K562 (cell line): ENCODE results near the gene MPPED2. TPM values are rescaled to one million over a fixed set of nuclear protein-coding genes. Genes with fewer than 3 reads are reported as not detected.

Source experiments
- BRF1 ChIP-seq: IDR thresholded peaks from 3 replicates; pipeline ENCODE4 v1.6.1; 2011; ENCODE audit warnings: borderline replicate concordance, mild to moderate bottlenecking; ENCODE audit not compliant: insufficient read length; ENCODE audit errors: extremely low read depth
- CBX8 ChIP-seq: fragments of 200-600 bp; sonication (generic); IDR thresholded peaks from 2 replicates; pipeline ENCODE4 v1.6.1; 2012; ENCODE audit warnings: borderline replicate concordance, mixed run types, low read depth, mild to moderate bottlenecking, moderate library complexity, mixed read lengths, low read length, control low read depth, inconsistent platforms; ENCODE audit not compliant: poor library complexity, severe bottlenecking; ENCODE audit errors: extremely low read depth
- ERF ChIP-seq: fragments of 450-650 bp; formaldehyde crosslinking; IDR thresholded peaks from 2 replicates; pipeline ENCODE4 v1.4.0; 2020; ENCODE audit warnings: mild to moderate bottlenecking, mixed read lengths
- ETS2 ChIP-seq: IDR thresholded peaks from 2 replicates; pipeline ENCODE4 v1.6.1; 2016; ENCODE audit warnings: borderline replicate concordance, missing genetic modification characterization, mild to moderate bottlenecking, moderate library complexity, missing compliant biosample characterization; ENCODE audit not compliant: poor library complexity, severe bottlenecking
- GABPA ChIP-seq: fragments of 200-800 bp; sonication (Bioruptor generic); conservative IDR thresholded peaks from 2 replicates; pipeline ENCODE4 v1.6.1; 2016; ENCODE audit warnings: low read depth, missing genetic modification characterization, missing compliant biosample characterization
- HOXB6 ChIP-seq: fragments of 250-450 bp; sonication (Bioruptor Pico); IDR thresholded peaks from 2 replicates; pipeline ENCODE4 v1.5.1; 2022; ENCODE audit warnings: mild to moderate bottlenecking, borderline replicate concordance
- IRF2 ChIP-seq: sonication (generic); formaldehyde crosslinking; IDR thresholded peaks from 2 replicates; pipeline ENCODE4 v1.8.1; 2022; ENCODE audit warnings: mild to moderate bottlenecking, missing genetic modification reagents
- KLF13 ChIP-seq: fragments of 450-650 bp; IDR thresholded peaks from 2 replicates; pipeline ENCODE4 v1.6.1; 2016; ENCODE audit warnings: missing genetic modification characterization, low read depth, mild to moderate bottlenecking, missing compliant biosample characterization, moderate library complexity, borderline replicate concordance
- MCM5 ChIP-seq: fragments of 450-650 bp; IDR thresholded peaks from 2 replicates; pipeline ENCODE4 v1.6.1; 2016; ENCODE audit warnings: low read depth
- MIER1 ChIP-seq: fragments of 450-650 bp; IDR thresholded peaks from 2 replicates; pipeline ENCODE4 v1.6.1; 2016; ENCODE audit warnings: antibody characterized with exemption, mild to moderate bottlenecking, low read depth
- NEUROD1 ChIP-seq: fragments of 150-350 bp; IDR thresholded peaks from 2 replicates; pipeline ENCODE4 v1.6.1; 2014; ENCODE audit warnings: borderline replicate concordance, low read length, low read depth; ENCODE audit not compliant: partially characterized antibody
- NFIC ChIP-seq: fragments of 450-650 bp; IDR thresholded peaks from 2 replicates; pipeline ENCODE4 v1.6.1; 2017; ENCODE audit warnings: mild to moderate bottlenecking, inconsistent platforms
- NFIX ChIP-seq: fragments of 250-450 bp; sonication (Bioruptor Pico); IDR thresholded peaks from 2 replicates; pipeline ENCODE4 v1.4.0; 2020; ENCODE audit warnings: low read depth, mild to moderate bottlenecking, moderate library complexity
- PML ChIP-seq: IDR thresholded peaks from 2 replicates; pipeline ENCODE4 v1.6.1; 2012; ENCODE audit warnings: low read length, inconsistent platforms
- RBM22 ChIP-seq: fragments of 200-400 bp; formaldehyde crosslinking; IDR thresholded peaks from 2 replicates; pipeline ENCODE4 v1.6.1; 2018; ENCODE audit warnings: low read length, low read depth; ENCODE audit not compliant: poor library complexity, severe bottlenecking
- RFX1 ChIP-seq: fragments of 450-650 bp; IDR thresholded peaks from 2 replicates; pipeline ENCODE4 v1.6.1; 2016; ENCODE audit warnings: mild to moderate bottlenecking, moderate library complexity
- SRSF1 ChIP-seq: fragments of 200-400 bp; formaldehyde crosslinking; IDR thresholded peaks from 2 replicates; pipeline ENCODE4 v1.6.1; 2017; ENCODE audit warnings: mild to moderate bottlenecking, low read depth, low read length, moderate library complexity
- STAG1 ChIP-seq: sonication (generic); formaldehyde crosslinking; IDR thresholded peaks from 2 replicates; pipeline ENCODE4 v1.5.0; 2020; ENCODE audit warnings: missing genetic modification reagents, borderline replicate concordance
- TCF7L2 ChIP-seq: fragments of 150-350 bp; IDR thresholded peaks from 2 replicates; pipeline ENCODE4 v1.6.1; 2016; ENCODE audit warnings: low read depth, mild to moderate bottlenecking, low read length, moderate library complexity
- TEAD1 ChIP-seq, 2 experiments: fragments of 450-650 bp in 1 of 2; sonication (generic) in 1 of 2; formaldehyde crosslinking; IDR thresholded peaks; 2 replicates each; pipeline versions ENCODE4 v1.4.0 to v1.8.0; 2020 to 2022; ENCODE audit warnings: mild to moderate bottlenecking in 2 of 2, missing genetic modification reagents in 1 of 2
- ZBED1 ChIP-seq: IDR thresholded peaks from 2 replicates; pipeline ENCODE4 v1.6.1; 2014
- ZNF124 ChIP-seq: sonication (generic); formaldehyde crosslinking; IDR thresholded peaks from 2 replicates; pipeline ENCODE4 v1.8.1; 2022; ENCODE audit warnings: missing genetic modification reagents
- ZNF696 ChIP-seq: fragments of 250-450 bp; sonication (Bioruptor Pico); conservative IDR thresholded peaks from 2 replicates; pipeline ENCODE4 v1.4.0; 2020; ENCODE audit warnings: mild to moderate bottlenecking, moderate library complexity
- polyA plus RNA-seq, 8 experiments: library from polyadenylated mRNA; depleted of rRNA in 4 of 8; stranded (reverse) in 5 of 8; unstranded in 3 of 8; fragments of >200 nt; fragmentation: Nextera tagmentation in 2 of 8; fragmentation: Illumina TruSeq in 1 of 8; extraction: Ambion mirVana in 2 of 8; extraction: Trizol in 1 of 8; gene quantifications; 2 replicates each; pipeline versions ENCODE4 v1.2.1 to v1.2.3, GENCODE V29; 2011 to 2014; ENCODE audit warnings: inconsistent platforms in 1 of 8, missing spikeins in 1 of 8
- total RNA-seq, 7 experiments: library from RNA; depleted of rRNA in 6 of 7; stranded (reverse); fragments of >200 nt in 6 of 7; fragmentation: Illumina TruSeq in 2 of 7; extraction: Trizol in 2 of 7; gene quantifications; 2 replicates each; pipeline versions ENCODE4 v1.2.1 to v1.2.3, GENCODE V29; 2011 to 2021; ENCODE audit warnings: low replicate concordance in 1 of 7
- TF ChIP-seq, protein P1 (sequence below): fragments of 450-650 bp; formaldehyde crosslinking; IDR thresholded peaks from 2 replicates; pipeline ENCODE4 v1.4.0; 2022; ENCODE audit warnings: mild to moderate bottlenecking, moderate library complexity
- TF ChIP-seq, protein P2 (sequence below): fragments of 450-650 bp; IDR thresholded peaks from 2 replicates; pipeline ENCODE4 v1.6.1; 2016; ENCODE audit warnings: missing biosample characterization, missing genetic modification characterization
- TF ChIP-seq, protein P3 (sequence below), 3 experiments: fragments of 200-800 bp in 1 of 3; sonication (Bioruptor generic) in 1 of 3; sonication (generic) in 1 of 3; formaldehyde crosslinking in 1 of 3; IDR thresholded peaks; 2 replicates each; pipeline versions ENCODE4 v1.6.1 to v1.8.0; 2016 to 2022; ENCODE audit warnings: mild to moderate bottlenecking in 2 of 3, missing compliant biosample characterization in 2 of 3, missing genetic modification characterization in 2 of 3, missing genetic modification reagents in 1 of 3

The MPPED2 gene
- total and polyA plus RNA-seq, 9 of the 15 experiments (the other 6 are each of a cell fraction or from before 2014, with no cell fraction given) = not detected

DNA sequence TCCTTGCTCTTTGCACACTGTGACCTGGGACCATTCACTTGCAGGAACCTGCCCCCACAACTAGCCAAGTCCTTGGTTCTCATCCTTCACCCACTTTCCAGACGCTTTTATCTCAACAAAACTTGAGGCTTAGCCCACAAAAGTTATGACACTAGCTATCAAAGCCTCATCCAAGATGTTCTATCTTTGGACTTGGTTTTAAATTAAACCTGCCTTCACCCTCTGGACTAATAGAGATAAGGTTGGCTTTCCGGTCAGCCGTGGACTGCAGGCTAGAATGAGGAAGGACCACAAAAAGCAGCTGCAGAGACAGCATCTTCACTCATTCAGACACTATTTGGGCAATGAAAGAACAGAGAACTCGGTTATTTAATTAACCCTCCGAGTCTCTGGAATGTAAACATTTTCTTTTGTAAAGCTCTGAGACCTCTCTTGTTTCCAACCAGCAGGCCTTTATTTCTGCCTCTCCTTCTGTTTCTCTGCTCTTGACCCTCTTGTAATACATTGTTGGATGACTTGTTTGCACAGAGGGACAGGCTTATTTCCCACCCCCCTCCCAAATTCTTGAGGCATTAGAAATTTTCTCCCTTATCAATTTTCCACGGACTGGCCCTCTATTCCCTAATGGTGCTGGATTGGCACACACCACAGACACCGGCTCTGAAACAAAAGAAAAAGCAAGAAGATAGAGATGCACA, 221.9 kb downstream of the MPPED2 start (continued):
- TF ChIP-seq, protein P1, sequence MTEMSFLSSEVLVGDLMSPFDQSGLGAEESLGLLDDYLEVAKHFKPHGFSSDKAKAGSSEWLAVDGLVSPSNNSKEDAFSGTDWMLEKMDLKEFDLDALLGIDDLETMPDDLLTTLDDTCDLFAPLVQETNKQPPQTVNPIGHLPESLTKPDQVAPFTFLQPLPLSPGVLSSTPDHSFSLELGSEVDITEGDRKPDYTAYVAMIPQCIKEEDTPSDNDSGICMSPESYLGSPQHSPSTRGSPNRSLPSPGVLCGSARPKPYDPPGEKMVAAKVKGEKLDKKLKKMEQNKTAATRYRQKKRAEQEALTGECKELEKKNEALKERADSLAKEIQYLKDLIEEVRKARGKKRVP (CRISPR knock-in tag) = no peak
- TF ChIP-seq KLF13 (tag) (no peak), ZBED1 (no peak), MCM5 (no peak), NEUROD1 (no peak), BRF1 (no peak), NFIC (peak; percentile 14; the same call in 1 of the 2 replicates), GABPA (tag) (no peak), ETS2 (no peak), NFIX (CRISPR knock-in tag) (no peak), TCF7L2 (no peak), RBM22 (no peak), IRF2 (CRISPR knock-in tag) (no peak), MIER1 (no peak), STAG1 (no peak), CBX8 (no peak), ERF (no peak), PML (peak; percentile 54; the same call in 1 of the 2 replicates), HOXB6 (CRISPR knock-in tag) (no peak), SRSF1 (no peak), RFX1 (no peak), ZNF124 (no peak), TEAD1 (CRISPR knock-in tag; IDR thresholded peaks at IDR 0.05) (no peak), ZNF696 (no peak)
- TF ChIP-seq, protein P2, sequence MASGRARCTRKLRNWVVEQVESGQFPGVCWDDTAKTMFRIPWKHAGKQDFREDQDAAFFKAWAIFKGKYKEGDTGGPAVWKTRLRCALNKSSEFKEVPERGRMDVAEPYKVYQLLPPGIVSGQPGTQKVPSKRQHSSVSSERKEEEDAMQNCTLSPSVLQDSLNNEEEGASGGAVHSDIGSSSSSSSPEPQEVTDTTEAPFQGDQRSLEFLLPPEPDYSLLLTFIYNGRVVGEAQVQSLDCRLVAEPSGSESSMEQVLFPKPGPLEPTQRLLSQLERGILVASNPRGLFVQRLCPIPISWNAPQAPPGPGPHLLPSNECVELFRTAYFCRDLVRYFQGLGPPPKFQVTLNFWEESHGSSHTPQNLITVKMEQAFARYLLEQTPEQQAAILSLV = no peak
- TF ChIP-seq, protein P3, sequence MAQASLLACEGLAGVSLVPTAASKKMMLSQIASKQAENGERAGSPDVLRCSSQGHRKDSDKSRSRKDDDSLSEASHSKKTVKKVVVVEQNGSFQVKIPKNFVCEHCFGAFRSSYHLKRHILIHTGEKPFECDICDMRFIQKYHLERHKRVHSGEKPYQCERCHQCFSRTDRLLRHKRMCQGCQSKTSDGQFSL (CRISPR knock-in tag; IDR thresholded peaks at IDR 0.05) = no peak
- TF ChIP-seq, protein P3 (tag; IDR thresholded peaks at IDR 0.05) = no peak
